ENCODE measurements around the gene MSH5.

MSH5 gene

DNA sequence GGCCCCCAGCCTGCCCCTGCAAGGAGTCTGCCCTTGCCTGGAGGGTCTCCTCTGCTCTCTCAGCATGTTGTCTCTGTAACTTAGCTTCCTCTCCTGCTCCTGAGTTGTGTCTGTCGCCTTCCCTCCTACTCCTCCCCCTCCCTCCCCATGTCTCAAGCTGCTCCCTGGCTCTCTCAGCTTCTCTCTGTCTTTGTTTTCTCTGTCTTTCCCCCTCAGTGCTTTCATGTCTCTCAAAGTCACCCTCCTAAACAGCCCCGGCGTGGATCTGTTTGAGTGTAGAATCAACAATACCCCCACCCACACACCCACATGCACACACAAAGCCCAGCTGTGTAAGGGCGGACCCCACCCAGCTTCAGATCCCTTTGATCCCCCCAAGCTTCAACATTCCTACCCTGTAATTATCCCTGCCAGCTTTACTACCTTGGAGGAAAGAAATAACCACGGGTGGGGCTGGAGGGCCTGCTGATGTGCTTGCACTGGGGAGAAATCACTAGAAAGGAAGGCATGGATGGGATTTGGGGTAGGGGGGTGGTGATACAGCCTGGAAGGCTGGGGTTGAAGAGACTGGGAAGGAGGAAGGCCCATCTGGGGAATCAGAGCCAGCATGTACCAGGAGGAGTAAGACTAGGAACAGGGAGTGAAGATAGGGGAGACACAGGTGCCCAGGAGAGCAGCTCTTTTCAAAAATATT, 25.7 kb upstream of the MSH5 start:
- DNase-seq = no peak

DNA sequence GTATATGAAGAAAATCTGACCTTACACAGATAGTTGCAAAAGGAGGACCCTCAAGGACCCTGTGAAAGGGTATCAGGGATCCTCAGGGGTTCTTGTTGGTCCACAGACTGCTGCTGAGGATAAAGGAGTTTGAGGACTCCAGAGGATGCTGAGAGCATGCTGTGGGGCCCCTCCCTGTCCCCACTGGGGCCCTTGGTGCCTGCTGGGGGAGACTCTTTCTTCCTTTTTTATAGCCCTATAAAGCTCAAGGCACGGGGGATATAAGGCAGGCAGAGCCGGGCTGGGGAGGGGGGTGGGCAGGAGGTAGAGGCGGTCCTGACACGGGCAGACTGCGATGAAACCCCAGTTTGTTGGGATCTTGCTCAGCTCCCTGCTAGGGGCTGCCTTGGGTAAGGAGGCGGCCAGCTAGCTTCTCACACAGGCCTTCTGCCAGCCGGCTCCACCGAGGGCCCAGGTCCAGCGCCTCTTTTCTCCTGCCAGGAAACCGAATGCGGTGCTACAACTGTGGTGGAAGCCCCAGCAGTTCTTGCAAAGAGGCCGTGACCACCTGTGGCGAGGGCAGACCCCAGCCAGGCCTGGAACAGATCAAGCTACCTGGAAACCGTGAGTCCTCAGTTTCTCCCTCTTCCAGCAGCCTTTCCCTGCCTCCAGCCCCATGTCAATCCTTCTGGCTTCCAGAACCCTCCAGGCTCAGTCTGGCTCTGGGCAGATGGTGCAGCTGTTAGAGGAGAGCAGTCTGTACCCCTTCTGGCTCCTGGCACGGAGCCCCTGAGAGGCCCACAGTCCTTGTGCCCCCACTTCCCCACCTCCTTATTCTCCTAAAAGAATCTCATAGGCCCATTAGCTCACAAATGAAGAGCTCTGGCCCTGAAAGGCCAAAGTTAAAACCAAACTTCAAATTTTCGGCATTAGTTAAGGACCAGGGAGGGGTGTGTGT, 24.5 kb upstream of the MSH5 start, which contains the start of gene LY6G6D:
Gene LY6G6D, plus strand, starts transcription at position 327 of the 937 bp plus-strand sequence. Its CDS starts 8 bp downstream, at position 335.
- DNase-seq = no peak

DNA sequence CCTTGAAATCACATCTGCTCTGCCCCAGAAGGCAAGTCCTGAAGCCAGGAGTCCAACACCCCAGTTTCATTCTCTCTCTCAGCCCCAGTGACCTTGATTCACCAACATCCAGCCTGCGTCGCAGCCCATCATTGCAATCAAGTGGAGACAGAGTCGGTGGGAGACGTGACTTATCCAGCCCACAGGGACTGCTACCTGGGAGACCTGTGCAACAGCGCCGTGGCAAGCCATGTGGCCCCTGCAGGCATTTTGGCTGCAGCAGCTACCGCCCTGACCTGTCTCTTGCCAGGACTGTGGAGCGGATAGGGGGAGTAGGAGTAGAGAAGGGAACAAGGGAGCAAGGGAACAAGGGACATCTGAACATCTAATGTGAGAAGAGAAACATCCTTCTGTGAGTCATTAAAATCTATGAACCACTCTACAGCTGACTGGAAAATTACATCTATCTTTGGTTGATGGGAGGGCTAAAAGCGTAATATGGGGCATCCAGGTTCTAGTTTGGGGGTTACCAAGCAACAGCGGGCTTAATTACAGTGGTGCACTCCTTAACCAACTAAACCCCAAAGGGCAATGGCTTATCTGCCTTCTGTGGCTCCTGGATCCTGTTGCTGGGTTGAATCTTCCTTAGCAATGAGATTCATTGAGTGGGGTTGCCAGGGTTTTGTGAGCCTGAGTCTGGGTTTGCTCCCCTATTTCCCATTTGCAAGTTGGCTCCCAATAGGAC, 22.1 kb upstream of the MSH5 start:
- no peak for DNase-seq

DNA sequence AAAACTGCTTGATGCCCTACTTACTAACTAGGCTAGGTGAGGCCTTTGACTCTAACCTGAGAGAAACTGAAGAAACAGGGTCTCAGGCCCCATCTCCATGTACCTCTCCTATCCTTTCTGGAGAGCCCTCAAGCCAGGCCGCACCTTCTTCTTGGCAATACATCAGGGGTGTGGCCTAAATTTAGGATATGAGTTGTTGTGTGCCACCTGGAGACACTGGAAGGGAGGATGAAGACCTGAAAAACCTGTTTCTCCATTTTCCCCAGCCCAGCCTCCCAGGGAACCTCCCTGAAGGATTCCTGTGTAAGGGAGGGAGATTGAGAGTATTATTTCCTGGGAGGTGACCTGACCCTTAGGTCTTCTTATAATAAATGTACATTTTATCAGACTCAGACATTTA, 21.5 kb upstream of the MSH5 start:
- DNase-seq = no peak

GRCh38 chr6:31719001-31719400, 20.8 kb upstream of the MSH5 start:
- no peak for DNase-seq

- DNase-seq = no peak
Observed at GRCh38 chr6:31720196-31720770, 19.5 kb upstream of the MSH5 start.

GRCh38 chr6:31721351-31722020, 18.3 kb upstream of the MSH5 start, which contains the start of gene LY6G6C:
Gene LY6G6C, minus strand, starts transcription at chr6:31721746. Its CDS starts 67 bp downstream, at chr6:31721679.
- no peak for DNase-seq

GRCh38 chr6:31722173-31722572, 17.6 kb upstream of the MSH5 start:
- no peak for DNase-seq

- no peak for DNase-seq
Observed at GRCh38 chr6:31723245-31723979, 16.4 kb upstream of the MSH5 start, which contains the start of gene MPIG6B. Gene MPIG6B, plus strand, starts transcription at chr6:31723373. Its CDS starts 11 bp downstream, at chr6:31723384.

- no peak for DNase-seq
Observed at GRCh38 chr6:31723980-31724691, 15.7 kb upstream of the MSH5 start.

DNA sequence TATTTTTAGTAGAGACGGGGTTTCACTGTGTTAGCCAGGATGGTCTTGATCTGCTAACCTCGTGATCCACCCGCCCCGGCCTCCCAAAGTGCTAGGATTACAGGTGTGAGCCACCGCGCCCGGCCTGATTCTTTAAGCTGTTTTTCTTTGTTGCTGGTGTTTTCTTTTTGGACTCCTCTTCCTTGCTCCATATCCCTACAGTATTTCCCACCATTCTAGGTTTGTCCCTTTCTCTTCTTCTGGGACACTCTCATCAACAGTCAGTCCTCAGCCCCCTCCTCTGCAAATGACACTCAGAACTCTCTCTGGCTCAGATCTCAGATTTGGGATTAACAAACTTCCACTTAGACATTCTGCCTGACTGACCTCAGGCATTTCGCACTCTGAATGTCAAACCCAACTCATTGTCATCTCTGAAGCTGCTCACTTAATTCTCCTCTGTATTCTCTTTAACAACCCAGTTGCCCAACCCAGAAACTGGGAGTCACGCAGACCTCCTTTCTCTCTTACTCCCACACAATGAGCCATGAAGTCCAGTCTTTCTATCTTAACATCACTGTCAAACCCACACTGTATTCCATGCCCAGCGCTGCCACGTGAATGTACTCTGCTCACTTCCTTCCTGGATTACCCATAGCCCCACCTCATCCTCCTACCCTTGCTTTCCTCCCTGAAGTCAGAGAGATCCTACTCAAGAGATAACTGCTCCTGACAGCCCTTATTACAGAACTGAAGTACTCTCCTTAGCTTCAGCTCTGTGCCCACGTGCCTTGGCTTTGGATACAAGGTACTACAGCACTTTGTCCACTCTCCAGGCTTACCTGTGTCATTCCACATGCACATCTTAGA, 14.1 kb upstream of the MSH5 start:
- no peak for DNase-seq

GRCh38 chr6:31727034-31727716, 12.6 kb upstream of the MSH5 start:
- no peak for DNase-seq

DNA sequence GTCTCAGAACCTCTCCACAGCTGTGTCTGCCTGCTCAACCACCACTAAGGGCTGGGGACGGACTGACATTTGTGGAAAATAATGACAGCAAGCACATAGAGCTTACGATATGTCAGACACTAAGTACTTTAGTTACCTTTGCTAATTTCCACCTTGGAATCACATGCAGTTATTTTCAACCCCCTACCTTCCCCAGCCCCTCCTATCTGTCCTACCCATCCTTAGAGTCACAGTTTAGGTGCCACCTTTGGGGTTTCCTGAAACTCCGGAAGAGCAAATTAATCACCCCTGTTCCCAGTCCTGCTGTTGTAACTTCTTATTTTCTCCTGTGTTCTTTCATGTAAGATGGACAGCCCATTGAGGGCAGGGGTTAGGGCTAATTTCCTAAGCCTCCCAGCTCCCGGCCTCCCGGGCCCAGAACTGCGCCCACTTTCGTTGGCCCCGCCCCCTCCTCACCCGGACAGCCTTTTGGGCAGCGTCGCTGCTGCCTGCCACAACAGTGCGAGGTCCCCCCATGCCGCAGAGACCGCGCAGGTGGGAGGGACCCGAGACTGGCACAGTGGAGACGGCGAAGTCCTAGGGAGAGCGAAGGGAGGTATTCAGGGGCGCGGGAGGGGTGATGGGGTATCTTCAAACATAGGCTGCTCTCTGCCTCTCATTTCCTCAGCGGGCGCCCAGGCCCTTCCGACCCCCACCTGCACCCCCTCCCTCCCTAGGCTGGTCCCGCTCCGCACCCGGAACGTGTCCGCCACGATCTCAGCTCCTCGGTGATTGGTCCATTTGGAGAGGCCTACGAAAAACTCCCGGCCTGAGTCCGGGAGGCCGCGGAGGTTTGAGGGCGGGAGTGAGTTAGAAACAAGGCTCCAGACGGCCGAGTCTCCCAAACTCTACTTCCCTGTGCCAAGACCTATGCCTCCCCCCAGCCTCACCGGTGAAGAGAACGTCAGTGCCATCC, 11.8 kb upstream of the MSH5 start:
- no peak for DNase-seq

DNA sequence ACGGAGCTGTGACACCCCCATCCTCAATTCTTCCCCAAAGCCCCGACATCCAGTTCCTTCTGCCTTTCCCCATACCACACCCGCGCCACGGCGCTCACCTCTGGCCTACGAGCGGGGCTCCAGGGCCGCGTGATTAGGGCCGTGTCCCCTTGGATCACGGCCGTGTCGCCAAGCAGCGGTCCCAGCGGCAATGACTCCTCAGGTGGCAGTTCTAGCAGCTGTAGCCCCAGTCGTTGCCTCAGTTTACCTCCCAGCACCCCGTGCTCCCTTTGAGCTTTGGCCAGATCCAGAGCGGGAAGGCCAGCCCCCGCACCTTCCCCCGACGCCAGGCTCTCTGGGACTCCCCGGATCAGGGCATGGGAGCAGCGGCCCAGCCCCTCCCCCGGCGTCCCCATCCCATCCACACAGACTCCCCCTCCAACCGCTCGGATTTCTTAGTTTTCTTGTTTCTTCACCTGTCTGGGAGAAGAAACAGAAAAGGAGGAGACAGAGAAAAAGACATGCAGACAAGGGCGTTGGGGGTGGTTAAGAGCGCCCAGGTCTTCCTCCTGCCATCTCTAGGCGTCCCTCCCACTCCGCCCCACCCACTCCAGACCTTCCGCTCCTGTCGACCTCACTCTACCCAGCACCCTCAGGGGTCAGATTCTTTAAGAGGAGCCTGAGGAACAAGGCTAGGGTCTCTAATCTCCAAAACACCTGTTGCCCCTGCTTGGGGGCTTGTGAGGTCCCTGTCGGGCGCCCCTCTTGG, 10.9 kb upstream of the MSH5 start, which contains the start of gene DDAH2:
Gene DDAH2, minus strand, starts transcription at position 533 of the 748 bp plus-strand sequence. Its CDS starts 138 bp downstream, at position 395.
- no peak for DNase-seq

DNA sequence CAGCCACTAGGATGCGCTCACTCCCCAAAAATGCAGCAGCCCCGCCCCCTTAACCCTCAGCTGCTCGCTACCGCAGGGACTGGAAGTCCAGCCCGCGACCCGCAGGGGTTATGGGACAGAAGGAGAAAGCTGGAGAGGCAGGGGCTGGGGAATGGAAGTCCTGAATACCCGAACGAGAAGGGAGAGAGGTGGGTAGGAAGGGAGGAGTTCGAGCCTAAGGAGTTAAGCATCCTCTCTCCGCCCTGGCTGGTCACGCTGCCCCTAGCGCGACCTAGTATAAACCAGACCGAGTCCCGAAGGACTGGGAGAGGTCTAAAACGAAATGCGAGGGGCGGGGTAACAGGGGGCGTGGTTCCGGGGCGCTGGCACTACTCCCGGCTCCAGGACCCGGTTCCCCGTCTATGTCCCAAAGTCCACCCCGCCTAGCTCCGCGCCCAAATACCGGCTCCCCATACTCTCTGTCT, 10.3 kb upstream of the MSH5 start:
- peak; percentile 86 to 87 for DNase-seq

DNA sequence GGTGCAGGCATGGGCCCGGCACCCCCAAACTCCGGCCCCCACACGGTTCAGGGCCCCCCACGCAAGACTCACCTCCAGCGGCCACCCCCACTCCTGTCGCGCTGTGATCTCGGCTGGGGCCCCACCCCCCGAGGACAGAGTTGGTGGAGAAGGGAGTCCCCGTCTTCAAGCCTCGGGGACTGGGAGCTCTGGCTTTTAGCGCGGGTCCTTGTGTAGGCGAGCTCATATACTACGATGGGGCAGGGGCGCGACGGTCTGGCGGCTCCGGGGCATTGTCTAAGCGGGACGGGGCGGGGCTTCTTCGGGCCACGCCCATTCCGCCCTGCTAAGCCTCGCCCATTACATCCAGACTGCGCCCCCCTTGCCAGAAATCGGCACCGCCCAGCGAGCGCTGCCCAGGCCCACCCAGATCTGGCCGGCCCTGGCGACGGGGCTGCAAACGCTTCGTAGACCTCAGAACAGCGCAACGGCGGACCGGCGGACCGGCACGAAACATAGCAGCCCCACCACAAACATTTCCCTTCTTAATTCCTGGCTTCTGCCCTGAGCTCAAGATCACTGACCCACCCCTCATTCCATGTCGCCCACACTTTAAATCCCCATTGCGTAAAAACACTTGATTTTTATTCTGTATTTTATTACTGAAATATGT, 9.7 kb upstream of the MSH5 start:
- DNase-seq = peak; percentile 81 to 84

Measured in activated T-cell treated with anti-CD3 and anti-CD28 coated beads, Interleukin-2, amount 50 U/mL, for 48 hours (primary cell).